RWPE1 (cell line): ENCODE measurements around the gene MRPL27.
A peak's percentile ranks its signal among the peaks of the same experiment; 100 is the strongest.

ENCODE experiments used
- CTCF ChIA-PET: fragments of 350-600 bp; sonication (Branson Sonifier 250); formaldehyde crosslinking; extraction: SDS; loops from one replicate; lab custom pipeline; 2021; lab: Yijun Ruan, JAX
- POLR2A ChIA-PET: fragments of 400-600 bp; formaldehyde crosslinking; extraction: SDS; loops from one replicate; lab custom pipeline; 2020; ENCODE audit warnings: antibody characterized with exemption; ENCODE audit not compliant: low non-redundant PET; lab: Yijun Ruan, JAX
- DNase-seq: peaks from one replicate; pipeline ENCODE4 v3.0.0; 2012; ENCODE audit warnings: low spot score
- H3K27ac ChIP-seq: fragments of 450-650 bp; 2 replicates; pipeline ENCODE4 v1.5.1; 2017
- CTCF ChIP-seq: fragments of 450-650 bp; conservative IDR thresholded peaks from 2 replicates; pipeline ENCODE4 v1.5.1; 2017; ENCODE audit warnings: low read depth, mild to moderate bottlenecking

MRPL27 gene

GRCh38 chr17:50359998-50360461 is 13.0 kb downstream of the MRPL27 start:
- TF ChIP-seq CTCF: no peak
- H3K27ac ChIP-seq: peak overlapping the region; percentile 50
- DNase-seq: no peak
- ChIA-PET POLR2A (interaction anchor here (0.6 kb wide), 1 partner anchor 9 kb away, joined by 3 read pairs; no protein-coding TSS in a partner anchor), CTCF (interaction anchor here (1.0 to 1.7 kb wide), 2 partner anchors 11 to 119 kb away, joined by 3 to 5 read pairs; no protein-coding TSS in a partner anchor)

- CTCF ChIA-PET: interaction anchor here (1.0 kb wide), 1 partner anchor 120 kb away, joined by 3 read pairs; no protein-coding TSS in a partner anchor
- TF ChIP-seq CTCF: no peak
- peak overlapping the region; percentile 50 for H3K27ac ChIP-seq
- DNase-seq: no peak
- POLR2A ChIA-PET: no interaction called here
Measured at GRCh38 chr17:50359005-50359699, 13.8 kb downstream of the MRPL27 start.

- ChIA-PET POLR2A (no interaction called here), CTCF (no interaction called here)
- H3K27ac ChIP-seq: peak overlapping the region; percentile 50
- TF ChIP-seq CTCF: no peak
- DNase-seq: no peak
Measured at GRCh38 chr17:50358177-50358576, 14.8 kb downstream of the MRPL27 start.

- CTCF ChIA-PET: no interaction called here
Measured at GRCh38 chr17:50356892-50357510, 16.0 kb downstream of the MRPL27 start.

GRCh38 chr17:50356418-50356817 is 16.6 kb downstream of the MRPL27 start:
- ChIA-PET CTCF (no interaction called here), POLR2A (no interaction called here)
- TF ChIP-seq CTCF: no peak
- no peak for DNase-seq
- peak overlapping the region; percentile 28; the same call in 1 of the 2 replicates for H3K27ac ChIP-seq

More at GRCh38 chr17:50356892-50357510, 16.0 kb downstream of the MRPL27 start:
- DNase-seq: no peak
- POLR2A ChIA-PET: no interaction called here
- no peak for TF ChIP-seq CTCF
- H3K27ac ChIP-seq: 0 out of 2 replicates have a peak overlapping the region, but pooled peaks have one; percentile 6

GRCh38 chr17:50355701-50356341 is 17.2 kb downstream of the MRPL27 start:
- no peak for DNase-seq
- POLR2A ChIA-PET: no interaction called here
- TF ChIP-seq CTCF: no peak
- peak overlapping the region; percentile 28 for H3K27ac ChIP-seq
- CTCF ChIA-PET: no interaction called here
